Keratinocyte (primary cell): ENCODE results near the gene PTPN4.

Source experiments
- EZH2 ChIP-seq: IDR thresholded peaks from one replicate; pipeline ENCODE4 v1.6.1; 2012; ENCODE audit warnings: inconsistent platforms, mild to moderate bottlenecking, low read length, moderate library complexity
- TF ChIP-seq, protein P1 (sequence below), 3 experiments: IDR thresholded peaks in 1 of 3; conservative IDR thresholded peaks in 1 of 3; optimal IDR thresholded peaks in 1 of 3; 2 replicates in 2 of 3; 3 replicates in 1 of 3; pipeline versions ENCODE3 to v1.5.1; 2011; ENCODE audit warnings: low read length in 3 of 3, mild to moderate bottlenecking in 3 of 3, moderate library complexity in 2 of 3, control low read depth in 1 of 3, inconsistent platforms in 1 of 3; ENCODE audit not compliant: insufficient read depth in 2 of 3; ENCODE audit errors: extremely low read depth in 1 of 3

DNA sequence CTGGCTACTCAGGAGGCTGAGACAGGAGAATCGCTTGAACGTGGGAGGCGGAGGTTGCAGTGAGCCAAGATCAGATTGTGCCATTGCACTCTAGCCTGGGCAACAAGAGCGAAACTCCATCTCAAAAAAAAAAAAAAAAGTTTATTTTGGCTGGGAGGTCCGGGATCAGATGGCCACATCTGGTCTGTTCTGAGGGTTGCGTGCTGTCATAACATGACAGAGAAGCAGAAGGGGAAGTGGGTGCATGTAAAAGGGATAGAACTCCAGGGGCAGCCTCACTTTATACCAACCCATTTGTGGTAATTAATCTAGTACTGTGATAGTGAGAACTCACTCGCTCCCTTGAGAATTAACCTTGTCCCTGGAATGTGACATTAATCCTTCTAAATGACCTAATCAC is 101.2 kb downstream of the PTPN4 start:
- TF ChIP-seq, protein P1, sequence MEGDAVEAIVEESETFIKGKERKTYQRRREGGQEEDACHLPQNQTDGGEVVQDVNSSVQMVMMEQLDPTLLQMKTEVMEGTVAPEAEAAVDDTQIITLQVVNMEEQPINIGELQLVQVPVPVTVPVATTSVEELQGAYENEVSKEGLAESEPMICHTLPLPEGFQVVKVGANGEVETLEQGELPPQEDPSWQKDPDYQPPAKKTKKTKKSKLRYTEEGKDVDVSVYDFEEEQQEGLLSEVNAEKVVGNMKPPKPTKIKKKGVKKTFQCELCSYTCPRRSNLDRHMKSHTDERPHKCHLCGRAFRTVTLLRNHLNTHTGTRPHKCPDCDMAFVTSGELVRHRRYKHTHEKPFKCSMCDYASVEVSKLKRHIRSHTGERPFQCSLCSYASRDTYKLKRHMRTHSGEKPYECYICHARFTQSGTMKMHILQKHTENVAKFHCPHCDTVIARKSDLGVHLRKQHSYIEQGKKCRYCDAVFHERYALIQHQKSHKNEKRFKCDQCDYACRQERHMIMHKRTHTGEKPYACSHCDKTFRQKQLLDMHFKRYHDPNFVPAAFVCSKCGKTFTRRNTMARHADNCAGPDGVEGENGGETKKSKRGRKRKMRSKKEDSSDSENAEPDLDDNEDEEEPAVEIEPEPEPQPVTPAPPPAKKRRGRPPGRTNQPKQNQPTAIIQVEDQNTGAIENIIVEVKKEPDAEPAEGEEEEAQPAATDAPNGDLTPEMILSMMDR (optimal IDR thresholded peaks at IDR 0.05 in 1 of 3, IDR thresholded peaks at IDR 0.05 in 1 of 3, conservative IDR thresholded peaks at IDR 0.05 in 1 of 3; ENCODE audit: extremely low read depth in 1 of 3, insufficient read depth in 2 of 3, low read length in 3 of 3) = no peak
- no peak for TF ChIP-seq EZH2
